Hematopoietic multipotent progenitor cell treated with erythropoietin and hydrocortisone succinate and interleukin-3 and kit ligand, for 6 days (in vitro differentiated cells): ENCODE data around the gene ACSM2B.
"Not testable (repeated sequence)": the region's sequence is repeated elsewhere in the genome, so short reads cannot be mapped to it uniquely, and the experiment has no call there.

ENCODE experiments used
- DNase-seq: peaks from one replicate; pipeline ENCODE4 v3.0.0-alpha.2; 2015

The ACSM2B gene

DNA sequence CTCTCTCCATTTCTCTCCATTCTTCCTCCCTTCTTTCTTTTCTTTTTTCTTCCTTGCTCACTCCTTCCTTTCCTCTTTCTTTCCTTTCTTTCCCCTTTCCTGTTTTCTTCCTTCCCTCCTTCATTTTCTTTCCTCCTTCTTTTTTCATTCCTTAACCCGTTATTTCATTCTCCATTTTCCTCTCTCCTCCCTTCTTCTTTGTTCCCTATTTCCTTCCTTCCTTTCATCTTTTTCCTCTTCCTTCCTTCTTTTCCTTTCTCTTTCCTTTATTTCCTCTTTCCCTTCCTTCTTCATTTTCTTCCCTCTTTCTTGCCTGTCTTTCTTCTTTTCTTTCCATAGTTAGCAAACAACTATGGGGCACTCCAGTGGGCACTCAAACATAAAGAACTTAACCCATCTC is 16.6 kb upstream of the ACSM2B start:
- DNase-seq, result not testable (repeated sequence)

DNA sequence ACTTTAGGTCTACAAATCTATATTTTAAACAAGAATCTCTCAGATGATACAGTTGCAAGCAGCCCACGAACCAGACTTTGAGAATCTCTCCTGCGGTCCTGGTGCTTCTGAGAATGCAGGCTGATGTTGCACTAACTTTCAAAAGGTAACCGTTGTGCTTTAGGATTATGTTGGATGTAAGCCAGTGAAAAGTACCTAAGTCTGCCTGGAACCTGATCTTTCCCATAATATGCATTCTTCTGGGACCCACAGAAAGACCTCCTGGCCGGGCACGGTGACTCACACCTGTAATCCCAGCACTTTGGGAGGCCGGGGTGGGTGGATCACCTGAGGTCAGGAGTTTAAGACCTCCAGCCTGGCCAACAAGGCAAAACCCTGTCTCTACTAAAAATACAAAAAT is 13.3 kb upstream of the ACSM2B start:
- DNase-seq, result not testable (repeated sequence)

GRCh38 chr16:20587645-20588074 is 11.5 kb upstream of the ACSM2B start:
- not testable (repeated sequence) for DNase-seq

DNA sequence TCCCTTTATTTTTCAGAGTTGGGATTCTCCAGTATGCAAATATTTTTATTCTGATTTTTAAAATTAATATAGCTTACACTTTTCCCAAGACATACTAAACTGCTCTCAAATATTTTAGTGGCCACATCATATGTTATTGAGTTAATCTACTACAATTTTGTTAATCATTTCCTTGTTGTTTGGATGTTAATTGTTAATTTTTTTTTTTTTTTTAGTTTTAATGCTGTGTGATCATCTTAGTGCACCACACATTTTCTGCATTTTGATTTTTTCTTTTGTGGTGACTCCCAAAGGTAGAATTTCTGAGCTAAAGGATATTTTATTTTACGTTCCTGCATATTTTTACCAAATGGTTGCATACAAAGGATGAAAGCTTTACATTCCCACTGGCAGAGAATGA is 10.5 kb upstream of the ACSM2B start:
- not testable (repeated sequence) for DNase-seq

GRCh38 chr16:20586112-20586511 is 9.9 kb upstream of the ACSM2B start:
- not testable (repeated sequence) for DNase-seq

DNA sequence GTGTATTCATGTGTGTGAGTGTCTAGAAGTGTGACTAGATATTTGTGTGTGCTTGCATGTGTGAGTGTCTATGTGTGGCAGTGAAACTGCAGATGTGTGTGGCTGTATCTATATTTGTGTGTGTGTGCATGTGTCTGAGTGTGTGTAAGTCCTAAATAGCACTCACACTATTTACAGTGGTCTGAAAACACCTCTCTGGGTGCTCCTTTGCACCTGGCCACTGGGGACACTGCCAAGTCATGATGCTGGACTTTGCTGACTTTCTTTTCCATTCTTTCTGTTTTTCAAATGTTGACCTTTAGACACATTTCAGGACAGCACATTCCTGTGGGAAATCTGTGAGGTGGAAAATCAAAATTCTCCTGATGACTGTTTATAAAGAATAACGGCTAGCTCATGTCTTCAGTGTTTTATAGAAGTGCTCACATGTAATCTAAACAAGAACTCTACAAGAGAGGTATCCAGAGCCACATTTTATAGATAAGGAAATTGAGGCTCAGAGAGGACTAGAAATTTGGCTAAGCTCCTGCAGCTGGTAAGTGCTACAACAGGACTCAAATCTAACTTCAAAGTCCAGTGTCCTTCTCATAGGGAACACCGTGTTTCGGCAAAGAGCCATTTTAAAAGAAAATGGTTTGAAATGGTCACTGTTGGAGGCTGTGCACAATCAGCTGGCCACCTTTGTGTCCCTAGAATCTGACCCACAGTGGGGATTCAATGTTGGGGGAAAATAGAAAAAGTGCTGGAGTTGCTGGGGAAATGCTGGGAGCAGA is 4.5 kb upstream of the ACSM2B start:
- DNase-seq, result not testable (repeated sequence)

DNA sequence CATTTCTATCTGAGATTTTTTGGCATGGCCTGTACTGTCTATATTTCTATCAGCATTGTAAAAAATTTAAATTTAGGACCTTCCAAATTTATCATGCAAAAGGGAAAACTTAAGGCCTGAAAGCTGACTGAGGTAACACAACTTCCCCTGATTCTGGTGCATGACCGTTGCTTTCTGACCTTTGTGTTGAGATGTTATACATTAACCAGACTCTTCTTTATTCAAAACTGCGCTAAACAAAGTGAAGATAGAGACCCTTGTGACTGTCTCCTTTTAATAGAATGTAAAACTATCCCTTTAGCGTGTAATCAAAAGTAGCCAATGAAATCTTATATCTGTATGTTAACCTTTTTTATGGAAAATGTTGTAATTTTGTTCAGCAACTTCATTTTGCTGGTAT is 1.9 kb upstream of the ACSM2B start:
- DNase-seq, result not testable (repeated sequence)

DNA sequence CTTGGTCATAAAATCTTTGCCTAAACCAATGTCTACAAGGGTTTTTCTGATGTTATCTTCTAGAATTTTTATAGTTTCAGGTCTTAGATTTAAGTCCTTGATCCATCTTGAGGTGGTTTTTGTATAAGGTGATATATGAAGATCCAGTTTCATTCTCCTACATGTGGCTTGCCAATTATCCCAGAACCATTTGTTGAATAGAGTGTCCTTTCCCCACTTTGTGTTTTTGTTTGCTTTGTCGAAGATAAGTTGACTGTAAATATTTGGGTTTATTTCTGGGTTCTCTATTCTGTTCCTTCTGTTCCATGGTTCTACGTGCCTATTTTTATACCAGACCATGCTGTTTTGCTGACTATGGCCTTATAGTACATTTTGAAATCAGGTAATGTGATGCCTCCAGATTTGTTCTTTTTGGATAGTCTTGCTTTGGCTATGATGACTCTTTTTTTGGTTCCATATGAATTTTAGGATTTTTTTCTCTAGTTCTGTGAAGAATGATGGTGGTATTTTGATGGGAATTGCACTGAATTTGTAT is 7.0 kb downstream of the ACSM2B start:
- not testable (repeated sequence) for DNase-seq

DNA sequence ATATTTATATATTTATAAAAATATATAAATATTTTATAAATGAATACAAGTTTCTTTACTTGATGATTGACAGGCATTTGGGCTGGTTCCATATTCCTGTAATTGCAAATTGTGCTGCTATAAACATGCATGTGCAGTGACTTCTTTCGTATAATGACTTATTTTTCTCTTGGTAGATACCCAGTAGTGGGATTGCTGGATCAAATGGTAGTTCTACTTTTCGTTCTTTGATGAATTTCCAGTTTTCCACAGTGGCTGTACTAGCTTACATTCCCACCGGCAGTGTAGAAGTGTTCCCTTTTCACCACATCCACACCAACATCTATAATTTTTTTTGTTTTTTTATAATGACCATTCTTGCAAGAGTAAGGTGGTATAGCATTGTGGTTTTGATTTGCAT is 7.8 kb downstream of the ACSM2B start:
- DNase-seq, result no peak

- no peak for DNase-seq
Observed at GRCh38 chr16:20566864-20567263, 9.3 kb downstream of the ACSM2B start.

GRCh38 chr16:20565334-20565733 is 10.8 kb downstream of the ACSM2B start:
- not testable (repeated sequence) for DNase-seq

DNA sequence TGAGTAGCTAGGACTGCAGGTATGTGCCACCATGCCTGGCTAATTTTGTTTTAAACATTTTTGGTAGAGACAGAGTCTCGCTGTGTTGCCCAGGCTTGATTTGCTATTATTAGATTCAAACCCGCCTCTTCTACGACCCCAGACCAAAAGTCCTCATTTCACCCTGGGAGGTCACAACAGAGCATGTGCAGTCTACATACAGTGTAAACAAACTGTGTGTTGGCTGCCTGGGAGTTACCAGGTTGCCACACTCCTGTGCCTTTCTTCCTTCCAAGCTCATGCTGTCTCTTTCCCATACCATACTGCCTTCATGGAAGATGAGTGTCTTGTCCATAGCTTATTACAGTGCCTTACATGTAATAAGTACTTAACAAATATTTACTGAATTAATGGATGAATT is 11.9 kb downstream of the ACSM2B start:
- DNase-seq, result not testable (repeated sequence)

- not testable (repeated sequence) for DNase-seq
Observed at GRCh38 chr16:20555628-20556027, 20.5 kb downstream of the ACSM2B start.

- DNase-seq, result not testable (repeated sequence)
Observed at GRCh38 chr16:20554689-20555088, 21.5 kb downstream of the ACSM2B start.

DNA sequence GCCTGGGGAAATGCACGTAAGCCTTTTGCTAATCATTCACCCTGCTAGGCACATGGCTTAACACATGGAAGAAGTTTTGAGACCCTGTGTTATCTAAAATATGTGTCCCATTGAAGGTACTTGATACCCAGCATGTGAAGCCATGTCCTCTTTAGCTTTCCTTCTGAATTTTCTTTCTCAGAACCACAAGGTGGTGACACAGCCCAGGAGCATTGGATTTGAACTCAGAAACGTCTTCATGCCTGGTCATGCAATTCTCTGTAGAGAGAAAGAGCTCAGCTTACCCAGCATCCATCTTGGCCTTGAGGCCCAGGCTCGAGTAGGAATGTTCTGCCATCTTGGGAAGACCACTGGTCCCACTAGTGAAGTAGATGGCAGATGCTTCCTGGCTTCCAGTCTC is 22.7 kb downstream of the ACSM2B start:
- DNase-seq, result peak; percentile 17

- not testable (repeated sequence) for DNase-seq
Observed at GRCh38 chr16:20546951-20547350, 29.2 kb downstream of the ACSM2B start.

- DNase-seq, result not testable (repeated sequence)
Observed at GRCh38 chr16:20546278-20546853, 29.8 kb downstream of the ACSM2B start.

DNA sequence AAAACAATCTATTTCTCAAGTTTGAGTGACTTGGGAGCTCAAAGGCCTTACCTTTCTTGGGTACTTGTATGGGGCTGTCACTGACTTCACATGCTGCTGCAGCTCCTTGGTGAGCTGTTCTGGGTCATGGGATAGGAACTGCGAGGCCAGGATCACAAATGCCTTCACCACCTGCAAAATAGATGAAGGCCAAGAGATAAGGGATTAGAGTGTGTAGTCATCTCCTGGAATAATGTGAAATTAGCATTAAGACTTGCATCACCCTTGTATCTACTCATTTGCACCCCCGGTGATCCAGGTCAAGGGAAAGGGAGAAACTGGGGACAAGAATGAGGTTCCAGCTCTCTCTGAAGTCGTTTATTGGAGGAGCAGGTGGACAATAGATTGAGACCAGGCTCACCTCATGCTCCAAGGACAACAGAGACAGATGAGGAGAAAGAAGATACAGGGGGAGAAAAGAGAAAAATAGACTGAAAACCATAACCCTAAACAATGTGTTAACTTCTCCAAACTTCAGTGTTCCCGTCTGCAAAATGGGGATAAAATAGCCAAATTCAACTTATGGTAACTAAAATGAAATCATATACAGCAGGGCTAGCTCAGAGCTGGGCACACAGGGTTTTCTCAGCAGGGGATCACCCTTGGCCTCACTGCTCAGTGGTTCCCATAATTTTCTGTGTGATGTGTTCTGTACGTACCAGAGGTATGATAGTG is 35.4 kb downstream of the ACSM2B start:
- not testable (repeated sequence) for DNase-seq

DNA sequence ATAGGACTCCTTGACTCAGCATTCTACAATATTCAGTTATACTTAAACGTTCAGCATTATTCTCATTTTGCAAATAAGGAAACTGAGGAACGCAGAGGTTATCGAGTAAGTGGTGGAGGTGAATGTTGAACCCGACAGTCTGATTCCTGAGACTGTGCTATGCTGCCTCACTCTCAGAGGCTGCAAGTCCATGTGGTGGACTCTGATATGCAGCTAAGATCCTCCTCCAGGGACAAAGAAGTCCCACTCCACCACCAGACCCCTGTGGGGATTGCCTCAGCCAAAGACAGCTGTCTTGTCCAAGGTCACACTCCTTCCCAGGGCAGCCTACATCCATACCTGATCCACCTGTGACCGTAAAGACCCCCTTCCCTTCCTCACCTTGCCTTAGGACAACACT is 37.5 kb downstream of the ACSM2B start:
- no peak for DNase-seq

DNA sequence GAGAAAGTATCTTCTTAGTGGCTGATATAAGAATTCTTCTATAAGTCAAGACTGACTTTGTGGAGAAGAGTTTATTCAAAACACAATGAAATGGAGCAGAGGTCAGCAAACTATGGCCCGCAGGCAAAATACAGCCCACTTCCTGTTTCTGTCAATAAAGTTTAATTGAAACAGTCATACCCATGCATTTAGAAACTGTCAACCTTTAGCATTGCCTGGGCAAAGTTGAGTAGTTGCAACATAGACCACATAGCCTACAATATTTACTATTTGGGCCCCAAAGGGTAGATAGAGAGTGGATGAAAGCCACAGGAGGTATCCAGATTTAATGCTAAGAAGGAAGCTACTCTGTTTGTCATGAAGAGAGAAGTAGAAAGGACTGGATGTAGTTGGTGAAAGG is 38.0 kb downstream of the ACSM2B start:
- no peak for DNase-seq

- DNase-seq, result not testable (repeated sequence)
Observed at GRCh38 chr16:20536669-20537068, 39.5 kb downstream of the ACSM2B start.

DNA sequence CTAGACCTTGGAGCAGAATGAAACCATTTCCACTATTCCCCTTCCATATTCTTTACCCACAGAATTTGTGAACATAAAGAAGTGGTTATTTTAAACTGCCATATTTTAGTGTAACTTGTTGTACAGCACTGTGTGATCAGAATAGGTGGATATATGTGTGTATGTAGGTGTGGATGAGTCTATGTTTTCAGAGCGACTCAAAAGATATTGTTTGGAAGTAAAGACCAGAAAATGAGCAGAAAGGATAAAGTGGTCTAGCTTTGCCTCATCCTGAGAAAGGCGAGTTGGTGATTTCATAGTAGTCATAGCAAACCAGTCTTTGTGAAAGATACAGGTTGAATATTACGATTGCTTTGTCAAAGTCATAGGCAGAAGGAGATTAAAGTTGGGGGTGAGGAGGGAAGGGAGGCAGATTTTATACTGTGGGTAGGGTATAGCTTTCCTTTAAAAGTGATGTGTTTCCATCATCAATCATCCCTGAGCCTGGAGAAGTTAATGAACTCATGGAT is 43.8 kb downstream of the ACSM2B start:
- DNase-seq, result not testable (repeated sequence)

- DNase-seq, result not testable (repeated sequence)
Observed at GRCh38 chr16:20531795-20532194, 44.4 kb downstream of the ACSM2B start.
